ENCODE data around the gene MT1X. TPM values are rescaled to one million over a fixed set of nuclear protein-coding genes. Genes with fewer than 3 reads are reported as not detected.
"Not testable (repeated sequence)": the region's sequence is repeated elsewhere in the genome, so short reads cannot be mapped to it uniquely, and the experiment has no call there.

MT1X gene
- total RNA-seq, 1 donor from 2014 or later = 11.5 TPM

DNA sequence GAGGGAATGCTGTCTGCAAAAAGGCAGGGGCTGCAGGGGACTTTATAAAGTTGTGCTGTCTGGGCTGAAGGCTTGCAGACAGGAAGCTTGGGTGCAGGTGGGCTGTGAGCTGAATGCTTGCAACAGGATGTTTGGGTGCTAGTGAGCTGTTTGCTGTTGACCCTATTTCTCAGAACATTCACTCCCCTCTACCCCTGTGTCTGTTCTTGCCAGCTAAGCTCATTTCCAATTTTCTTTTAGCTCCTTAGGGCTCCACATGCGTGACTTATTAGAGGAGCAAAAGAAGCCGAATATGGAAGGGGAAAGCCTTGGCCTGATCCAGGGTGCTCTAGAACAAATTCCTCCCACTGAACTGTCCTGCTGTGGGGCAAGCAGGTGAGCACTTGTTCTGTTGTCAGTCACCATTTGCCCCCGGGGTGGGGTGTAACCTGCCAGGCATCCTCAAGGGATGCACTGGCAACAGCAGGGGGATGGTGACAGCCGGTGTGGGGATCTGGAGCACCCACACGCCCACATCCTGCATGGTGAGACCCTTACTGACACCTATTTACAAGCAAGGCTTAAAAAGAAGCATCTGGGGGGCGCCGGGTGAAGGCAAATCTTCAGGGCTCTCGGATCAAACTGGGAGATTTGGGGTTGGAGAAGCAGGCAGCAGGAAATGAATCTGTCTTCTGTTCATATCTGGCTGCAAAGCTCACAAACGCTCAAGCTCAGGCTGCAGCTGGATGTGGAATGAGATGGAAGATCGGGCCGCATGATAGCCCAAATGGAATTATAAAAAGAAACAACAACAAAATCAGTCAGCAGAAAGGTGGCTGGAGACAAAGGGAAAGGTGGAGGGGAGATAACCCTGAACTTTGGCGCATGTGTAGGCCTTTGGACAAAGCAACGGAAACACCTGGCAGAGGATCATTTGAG is 26.5 kb downstream of the MT1X start:
- Histone ChIP-seq H3K9me3 (ENCODE audit: control insufficient read depth in 3 of 3, low read length in 3 of 3) (no peaks in the 10 kb centered on the region), H3K27me3 (ENCODE audit: control insufficient read depth in 3 of 3, insufficient read depth in 3 of 3, low read length in 3 of 3) (no peaks in the 10 kb centered on the region), H3K4me3 (ENCODE audit: low read length in 3 of 3) (no peak overlapping the region), H3K4me1 (ENCODE audit: control insufficient read depth in 3 of 3, insufficient read depth in 3 of 3, low read length in 3 of 3) (no peaks in the 10 kb centered on the region), H3K9ac (ENCODE audit: low read depth in 1 of 3, low read length in 3 of 3) (no peak overlapping the region), H3K27ac (ENCODE audit: low read depth, low read length) (no peak overlapping the region), H3K36me3 (ENCODE audit: control insufficient read depth in 3 of 3, insufficient read depth in 3 of 3, low read length in 3 of 3) (no peaks in the 10 kb centered on the region)

DNA sequence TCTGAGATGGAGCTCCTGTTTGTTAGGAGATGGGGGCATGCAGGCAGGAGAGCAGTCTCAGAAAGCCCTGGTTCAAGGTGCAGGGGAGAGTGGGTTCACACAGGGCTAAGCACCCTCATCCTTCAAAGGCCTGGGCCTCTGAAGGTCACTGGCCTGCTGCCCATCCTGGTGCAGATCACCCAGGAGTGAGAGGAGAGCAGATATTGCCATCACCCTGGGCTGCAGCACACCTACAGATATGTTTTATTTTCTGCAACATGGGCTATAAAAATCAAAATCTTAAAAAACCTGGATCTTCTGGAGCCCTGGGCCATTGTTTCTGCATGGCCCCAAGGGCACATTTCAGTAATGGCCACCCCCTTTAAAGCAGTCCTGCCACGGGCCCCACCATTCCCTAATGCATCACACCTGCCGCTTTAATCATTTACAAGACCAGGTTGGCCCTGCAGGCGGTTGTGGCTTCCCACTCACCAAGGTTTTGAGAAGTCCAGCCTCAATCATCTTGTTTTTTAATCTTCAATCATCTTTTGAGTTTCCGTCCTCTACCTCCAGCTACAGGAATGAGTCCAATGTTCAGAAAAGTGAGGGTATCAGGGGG is 27.3 kb downstream of the MT1X start:
- H3K9ac ChIP-seq (ENCODE audit: low read depth in 1 of 3, low read length in 3 of 3) = no peak overlapping the region
- no peaks in the 10 kb centered on the region for H3K9me3 ChIP-seq (ENCODE audit: control insufficient read depth in 3 of 3, low read length in 3 of 3)
- no peaks in the 10 kb centered on the region for H3K27me3 ChIP-seq (ENCODE audit: control insufficient read depth in 3 of 3, insufficient read depth in 3 of 3, low read length in 3 of 3)
- no peaks in the 10 kb centered on the region for H3K36me3 ChIP-seq (ENCODE audit: control insufficient read depth in 3 of 3, insufficient read depth in 3 of 3, low read length in 3 of 3)
- no peak overlapping the region for H3K4me3 ChIP-seq (ENCODE audit: low read length in 3 of 3)
- H3K4me1 ChIP-seq (ENCODE audit: control insufficient read depth in 3 of 3, insufficient read depth in 3 of 3, low read length in 3 of 3) = no peaks in the 10 kb centered on the region
- no peak overlapping the region for H3K27ac ChIP-seq (ENCODE audit: low read depth, low read length)

DNA sequence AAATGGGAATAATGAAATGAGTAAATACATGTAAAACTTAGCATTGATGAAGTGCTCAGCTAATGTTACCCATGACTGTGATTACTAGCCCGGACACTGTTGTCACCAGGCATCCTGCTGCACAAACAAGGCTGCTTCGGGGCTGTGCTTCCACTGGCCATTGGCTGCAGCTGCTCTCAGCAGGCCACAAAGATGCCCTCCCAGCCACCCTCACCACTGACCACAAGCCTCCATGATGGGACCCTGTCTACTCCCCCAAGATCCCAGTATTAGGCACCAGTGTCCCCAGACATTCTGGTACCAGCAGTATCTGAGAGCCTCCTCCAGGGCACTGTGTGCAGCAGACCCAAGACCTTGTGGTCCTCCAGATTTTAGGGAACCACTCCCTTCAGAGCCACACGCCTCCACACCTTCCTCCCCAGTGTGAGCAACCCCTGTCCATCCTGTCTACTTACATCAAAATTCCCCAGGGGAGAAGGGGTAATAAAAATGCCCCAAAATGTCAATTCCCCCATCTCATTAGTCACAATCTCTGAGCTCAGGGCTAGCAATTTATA is 28.0 kb downstream of the MT1X start:
- H3K27me3 ChIP-seq (ENCODE audit: control insufficient read depth in 3 of 3, insufficient read depth in 3 of 3, low read length in 3 of 3) = no peaks in the 10 kb centered on the region
- H3K9ac ChIP-seq (ENCODE audit: low read depth in 1 of 3, low read length in 3 of 3) = no peak overlapping the region
- no peaks in the 10 kb centered on the region for H3K36me3 ChIP-seq (ENCODE audit: control insufficient read depth in 3 of 3, insufficient read depth in 3 of 3, low read length in 3 of 3)
- no peak overlapping the region for H3K4me3 ChIP-seq (ENCODE audit: low read length in 3 of 3)
- no peaks in the 10 kb centered on the region for H3K9me3 ChIP-seq (ENCODE audit: control insufficient read depth in 3 of 3, low read length in 3 of 3)
- H3K4me1 ChIP-seq (ENCODE audit: control insufficient read depth in 3 of 3, insufficient read depth in 3 of 3, low read length in 3 of 3) = no peaks in the 10 kb centered on the region
- H3K27ac ChIP-seq (ENCODE audit: low read depth, low read length) = no peak overlapping the region

DNA sequence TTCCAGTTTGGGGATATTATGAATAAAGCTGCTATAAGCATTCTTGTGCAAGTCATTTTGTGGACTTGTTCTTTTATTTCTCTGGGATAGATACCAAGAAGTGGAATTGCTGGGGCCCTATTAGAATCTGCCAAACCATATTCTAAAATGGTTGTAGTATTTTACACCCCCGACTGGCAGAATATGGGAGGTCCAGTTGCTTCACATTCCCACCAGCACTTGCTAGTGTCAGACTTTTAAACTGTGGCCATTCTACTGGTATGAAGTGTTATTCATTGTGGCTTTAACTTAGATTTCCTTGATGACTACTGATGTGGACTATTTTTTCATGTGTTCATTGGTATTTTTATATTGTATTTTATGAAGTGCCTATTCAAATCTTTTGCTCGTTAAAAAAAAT is 29.6 kb downstream of the MT1X start:
- Histone ChIP-seq H3K4me1 (ENCODE audit: control insufficient read depth in 3 of 3, insufficient read depth in 3 of 3, low read length in 3 of 3) (no peaks in the 10 kb centered on the region), H3K36me3 (ENCODE audit: control insufficient read depth in 3 of 3, insufficient read depth in 3 of 3, low read length in 3 of 3) (no peaks in the 10 kb centered on the region), H3K4me3 (ENCODE audit: low read length in 3 of 3) (no peak overlapping the region), H3K9me3 (ENCODE audit: control insufficient read depth in 3 of 3, low read length in 3 of 3) (no peaks in the 10 kb centered on the region), H3K27ac (ENCODE audit: low read depth, low read length) (no peak overlapping the region), H3K27me3 (ENCODE audit: control insufficient read depth in 3 of 3, insufficient read depth in 3 of 3, low read length in 3 of 3) (no peaks in the 10 kb centered on the region), H3K9ac (ENCODE audit: low read depth in 1 of 3, low read length in 3 of 3) (no peak overlapping the region)

DNA sequence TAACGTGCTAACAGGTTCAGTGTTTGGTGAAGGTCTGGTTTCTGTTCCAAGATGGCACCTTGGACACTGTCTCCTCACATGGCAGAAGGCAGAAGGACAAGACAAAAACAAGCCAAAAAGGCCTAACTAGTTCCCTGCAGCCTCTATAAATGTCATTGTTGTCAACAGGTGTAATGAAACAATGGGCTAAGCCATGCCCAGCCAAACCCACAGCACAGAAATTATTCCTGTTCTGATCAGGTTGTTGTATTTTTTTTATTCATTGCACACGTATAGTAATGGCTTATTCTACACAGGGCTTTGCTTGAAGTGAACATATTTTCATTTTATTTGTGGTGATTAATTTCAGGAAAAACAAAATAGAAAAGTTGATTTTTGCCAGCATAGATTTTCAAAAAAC is 31.5 kb downstream of the MT1X start:
- no peak overlapping the region for H3K27ac ChIP-seq (ENCODE audit: low read depth, low read length)
- no peak overlapping the region for H3K4me3 ChIP-seq (ENCODE audit: low read length in 3 of 3)
- H3K4me1 ChIP-seq (ENCODE audit: control insufficient read depth in 3 of 3, insufficient read depth in 3 of 3, low read length in 3 of 3) = no peaks in the 10 kb centered on the region
- no peaks in the 10 kb centered on the region for H3K36me3 ChIP-seq (ENCODE audit: control insufficient read depth in 3 of 3, insufficient read depth in 3 of 3, low read length in 3 of 3)
- H3K27me3 ChIP-seq (ENCODE audit: control insufficient read depth in 3 of 3, insufficient read depth in 3 of 3, low read length in 3 of 3) = no peaks in the 10 kb centered on the region
- H3K9me3 ChIP-seq (ENCODE audit: control insufficient read depth in 3 of 3, low read length in 3 of 3) = no peaks in the 10 kb centered on the region
- H3K9ac ChIP-seq (ENCODE audit: low read depth in 1 of 3, low read length in 3 of 3) = no peak overlapping the region

DNA sequence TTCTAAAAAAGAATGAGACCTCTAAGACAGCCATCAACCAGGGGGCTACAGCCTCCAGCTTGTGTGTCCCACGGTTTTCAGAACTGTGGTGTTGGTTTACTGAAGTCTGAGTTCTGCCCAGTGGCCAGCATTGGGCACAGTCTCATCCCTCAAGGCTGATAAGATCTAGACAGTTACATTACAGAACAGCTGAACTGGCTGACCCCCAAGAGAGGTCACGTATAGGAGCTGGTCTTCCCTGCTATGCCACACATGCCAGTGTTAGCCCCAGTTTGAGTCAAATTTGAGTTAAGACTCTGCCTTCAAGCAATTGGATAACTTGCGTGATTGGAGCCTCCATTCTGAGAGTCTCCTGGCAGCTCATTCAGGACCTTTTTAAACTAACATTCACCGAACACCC is 32.9 kb downstream of the MT1X start:
- Histone ChIP-seq H3K9me3 (ENCODE audit: control insufficient read depth in 3 of 3, low read length in 3 of 3) (no peaks in the 10 kb centered on the region), H3K27ac (ENCODE audit: low read depth, low read length) (no peak overlapping the region), H3K4me3 (ENCODE audit: low read length in 3 of 3) (no peak overlapping the region), H3K36me3 (ENCODE audit: control insufficient read depth in 3 of 3, insufficient read depth in 3 of 3, low read length in 3 of 3) (no peaks in the 10 kb centered on the region), H3K4me1 (ENCODE audit: control insufficient read depth in 3 of 3, insufficient read depth in 3 of 3, low read length in 3 of 3) (no peaks in the 10 kb centered on the region), H3K27me3 (ENCODE audit: control insufficient read depth in 3 of 3, insufficient read depth in 3 of 3, low read length in 3 of 3) (no peaks in the 10 kb centered on the region), H3K9ac (ENCODE audit: low read depth in 1 of 3, low read length in 3 of 3) (no peak overlapping the region)

DNA sequence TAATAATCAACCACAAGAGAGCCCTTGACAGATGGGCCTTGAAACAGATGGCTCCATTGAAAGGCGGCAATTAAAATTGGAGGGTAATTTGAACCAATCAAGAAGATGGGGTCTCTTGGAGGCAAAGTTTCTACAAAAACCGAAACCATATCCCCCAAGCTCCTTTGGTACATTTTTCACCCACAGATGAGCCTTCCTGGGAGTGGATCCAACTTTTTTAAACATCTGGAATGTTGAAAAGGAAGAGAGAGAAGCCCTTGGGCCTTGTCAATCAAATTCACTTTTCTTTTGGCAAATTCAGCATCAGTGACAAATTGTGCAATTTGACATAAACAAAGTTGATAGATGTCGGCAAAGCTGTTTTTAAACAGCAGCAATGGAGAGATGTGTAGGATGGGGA is 34.5 kb downstream of the MT1X start:
- H3K27ac ChIP-seq (ENCODE audit: low read depth, low read length) = no peak overlapping the region

DNA sequence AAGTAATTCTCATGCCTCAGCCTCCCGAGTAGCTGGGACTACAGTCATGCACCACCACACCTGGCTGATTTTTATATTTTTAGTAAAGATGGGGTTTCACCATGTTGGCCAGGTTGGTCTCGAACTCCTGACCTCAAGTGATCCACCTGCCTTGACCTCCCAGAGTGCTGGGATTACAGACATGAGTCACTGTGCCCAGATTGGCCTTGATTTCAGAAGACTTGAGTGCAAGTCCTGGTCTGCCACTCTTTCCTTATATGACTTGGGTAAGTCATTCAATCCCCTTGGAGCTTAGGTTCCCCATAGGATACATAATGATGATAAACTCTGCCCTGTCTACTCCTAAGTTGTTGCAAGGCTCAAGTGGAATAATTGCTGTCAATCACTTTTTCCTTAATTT is 35.3 kb downstream of the MT1X start:
- H3K27ac ChIP-seq (ENCODE audit: low read depth, low read length); H3K36me3 ChIP-seq (ENCODE audit: control insufficient read depth in 3 of 3, insufficient read depth in 3 of 3, low read length in 3 of 3); H3K9ac ChIP-seq (ENCODE audit: low read depth in 1 of 3, low read length in 3 of 3); H3K4me1 ChIP-seq (ENCODE audit: control insufficient read depth in 3 of 3, insufficient read depth in 3 of 3, low read length in 3 of 3); H3K27me3 ChIP-seq (ENCODE audit: control insufficient read depth in 3 of 3, insufficient read depth in 3 of 3, low read length in 3 of 3); H3K4me3 ChIP-seq (ENCODE audit: low read length in 3 of 3); H3K9me3 ChIP-seq (ENCODE audit: control insufficient read depth in 3 of 3, low read length in 3 of 3): not testable (repeated sequence)

More for the DNA sequence above, 34.5 kb downstream of the MT1X start:
- Histone ChIP-seq H3K9me3 (ENCODE audit: control insufficient read depth in 3 of 3, low read length in 3 of 3) (no peaks in the 10 kb centered on the region), H3K36me3 (ENCODE audit: control insufficient read depth in 3 of 3, insufficient read depth in 3 of 3, low read length in 3 of 3) (no peaks in the 10 kb centered on the region), H3K4me3 (ENCODE audit: low read length in 3 of 3) (no peak overlapping the region), H3K4me1 (ENCODE audit: control insufficient read depth in 3 of 3, insufficient read depth in 3 of 3, low read length in 3 of 3) (no peaks in the 10 kb centered on the region), H3K27me3 (ENCODE audit: control insufficient read depth in 3 of 3, insufficient read depth in 3 of 3, low read length in 3 of 3) (no peaks in the 10 kb centered on the region), H3K9ac (ENCODE audit: low read depth in 1 of 3, low read length in 3 of 3) (no peak overlapping the region)

DNA sequence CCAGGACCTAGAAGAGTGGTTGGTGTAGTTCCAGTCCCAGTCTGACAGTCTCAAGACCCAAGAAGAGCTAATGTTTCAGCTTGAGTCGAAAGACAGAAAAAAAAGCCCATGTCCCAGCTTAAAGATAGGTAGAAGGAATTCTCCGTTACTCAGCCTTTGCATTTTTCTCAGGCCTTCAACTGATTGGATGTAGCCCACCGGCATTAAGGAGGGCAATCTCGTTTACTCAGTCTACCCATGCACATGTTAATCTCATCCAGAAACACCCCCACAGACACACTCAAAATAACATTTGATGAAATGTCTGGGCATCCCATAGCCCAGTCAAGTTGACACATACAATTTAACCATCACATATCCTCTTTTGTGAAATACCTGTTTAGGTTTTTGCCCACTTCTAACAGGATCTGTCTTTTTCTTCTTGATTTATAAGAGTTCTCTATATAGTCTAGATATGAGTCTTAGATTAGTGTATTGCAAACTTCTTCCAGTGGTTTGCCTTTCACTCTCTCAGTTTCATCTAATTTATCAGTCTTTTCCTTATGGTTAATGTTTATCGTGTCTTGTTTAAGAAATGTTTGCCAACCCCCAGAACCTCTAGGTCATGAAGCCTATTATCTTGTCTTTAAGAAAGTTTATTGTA is 40.1 kb downstream of the MT1X start:
- no peaks in the 10 kb centered on the region for H3K36me3 ChIP-seq (ENCODE audit: control insufficient read depth in 3 of 3, insufficient read depth in 3 of 3, low read length in 3 of 3)
- no peak overlapping the region for H3K9ac ChIP-seq (ENCODE audit: low read depth in 1 of 3, low read length in 3 of 3)
- no peak overlapping the region for H3K27ac ChIP-seq (ENCODE audit: low read depth, low read length)
- no peaks in the 10 kb centered on the region for H3K27me3 ChIP-seq (ENCODE audit: control insufficient read depth in 3 of 3, insufficient read depth in 3 of 3, low read length in 3 of 3)
- H3K4me1 ChIP-seq (ENCODE audit: control insufficient read depth in 3 of 3, insufficient read depth in 3 of 3, low read length in 3 of 3) = no peaks in the 10 kb centered on the region
- H3K4me3 ChIP-seq (ENCODE audit: low read length in 3 of 3) = no peak overlapping the region
- no peaks in the 10 kb centered on the region for H3K9me3 ChIP-seq (ENCODE audit: control insufficient read depth in 3 of 3, low read length in 3 of 3)

DNA sequence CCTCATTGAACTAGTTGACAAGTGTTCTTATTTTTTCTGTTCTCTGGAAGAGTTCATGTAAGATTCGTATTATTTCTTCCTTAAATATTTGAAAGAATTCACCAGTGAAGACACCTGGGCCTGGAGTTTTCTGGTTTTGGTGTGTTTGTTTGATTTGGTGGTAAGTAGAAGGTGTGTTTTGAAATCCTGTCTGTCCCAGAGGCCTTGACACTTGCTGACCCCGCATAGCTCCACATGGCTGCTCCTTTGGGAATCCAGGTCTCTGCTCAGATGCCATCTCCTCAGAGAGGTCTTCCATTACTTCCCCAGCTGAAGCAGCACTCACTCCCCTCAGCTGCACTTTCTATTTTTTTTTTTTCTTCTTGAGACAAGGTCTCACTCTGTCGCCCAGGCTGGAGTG is 41.9 kb downstream of the MT1X start:
- Histone ChIP-seq H3K27me3 (ENCODE audit: control insufficient read depth in 3 of 3, insufficient read depth in 3 of 3, low read length in 3 of 3) (no peaks in the 10 kb centered on the region), H3K9ac (ENCODE audit: low read depth in 1 of 3, low read length in 3 of 3) (no peak overlapping the region), H3K27ac (ENCODE audit: low read depth, low read length) (no peak overlapping the region), H3K36me3 (ENCODE audit: control insufficient read depth in 3 of 3, insufficient read depth in 3 of 3, low read length in 3 of 3) (no peaks in the 10 kb centered on the region), H3K4me1 (ENCODE audit: control insufficient read depth in 3 of 3, insufficient read depth in 3 of 3, low read length in 3 of 3) (peaks cover 7 to 8% (median 8%) of the 10 kb centered on the region in 3 donors), H3K9me3 (ENCODE audit: control insufficient read depth in 3 of 3, low read length in 3 of 3) (no peaks in the 10 kb centered on the region), H3K4me3 (ENCODE audit: low read length in 3 of 3) (no peak overlapping the region)
